ENCODE results near the gene MRPL14.

Gene MRPL14

DNA sequence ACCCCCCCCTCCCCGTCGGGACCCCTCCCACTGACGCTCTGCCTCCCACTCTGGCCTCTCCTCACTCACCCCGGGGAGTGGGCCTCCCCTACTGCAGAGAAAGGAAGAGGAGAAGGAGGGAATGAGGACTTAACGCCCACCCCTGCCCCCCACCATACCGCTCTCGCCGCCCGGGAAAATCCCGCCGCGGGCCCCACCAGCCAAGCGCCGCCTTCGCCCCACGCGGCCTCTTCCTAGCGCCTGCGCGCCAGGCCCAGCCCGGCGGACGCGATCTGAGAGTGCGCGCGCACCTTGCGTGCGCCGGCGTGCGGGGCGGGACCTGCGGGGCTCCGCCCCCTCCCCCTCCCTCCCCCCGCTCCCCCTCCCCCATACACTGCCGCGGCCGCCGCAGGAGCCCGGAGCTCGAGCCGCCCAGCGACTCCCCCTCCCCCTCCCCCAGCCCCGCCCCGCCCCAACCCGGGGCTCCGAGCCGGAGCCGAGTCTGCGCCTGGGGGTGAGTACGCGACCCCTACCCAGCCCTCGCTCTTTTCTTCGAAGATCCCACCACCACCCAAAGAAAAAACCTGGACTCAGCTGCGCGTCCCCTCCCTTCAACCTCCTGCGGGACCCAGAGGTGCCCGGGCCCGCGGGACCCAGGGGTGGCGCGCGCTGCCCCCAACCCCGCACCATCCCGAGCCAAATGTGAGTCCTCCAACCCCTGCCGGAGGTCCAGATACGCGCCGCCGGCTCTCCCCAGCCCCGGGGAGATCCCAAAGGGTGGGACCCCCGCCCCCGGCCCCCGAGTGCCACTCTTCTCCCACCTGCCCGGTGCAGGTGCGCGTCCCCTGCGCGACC lies at the start of gene MRPL14, which contains the start of gene TMEM63B:
Gene MRPL14 (minus strand): TSS at position 267 of the 834 bp plus-strand sequence. CDS start 10,841 bp downstream, outside the sequence.
Gene TMEM63B (plus strand): TSS at position 369 of the 834 bp plus-strand sequence. CDS start 7,031 bp downstream, outside the sequence.
- in situ Hi-C loops (cut with HindIII; ENCODE audit: low sequenced_read_pairs), result no loop called here

DNA sequence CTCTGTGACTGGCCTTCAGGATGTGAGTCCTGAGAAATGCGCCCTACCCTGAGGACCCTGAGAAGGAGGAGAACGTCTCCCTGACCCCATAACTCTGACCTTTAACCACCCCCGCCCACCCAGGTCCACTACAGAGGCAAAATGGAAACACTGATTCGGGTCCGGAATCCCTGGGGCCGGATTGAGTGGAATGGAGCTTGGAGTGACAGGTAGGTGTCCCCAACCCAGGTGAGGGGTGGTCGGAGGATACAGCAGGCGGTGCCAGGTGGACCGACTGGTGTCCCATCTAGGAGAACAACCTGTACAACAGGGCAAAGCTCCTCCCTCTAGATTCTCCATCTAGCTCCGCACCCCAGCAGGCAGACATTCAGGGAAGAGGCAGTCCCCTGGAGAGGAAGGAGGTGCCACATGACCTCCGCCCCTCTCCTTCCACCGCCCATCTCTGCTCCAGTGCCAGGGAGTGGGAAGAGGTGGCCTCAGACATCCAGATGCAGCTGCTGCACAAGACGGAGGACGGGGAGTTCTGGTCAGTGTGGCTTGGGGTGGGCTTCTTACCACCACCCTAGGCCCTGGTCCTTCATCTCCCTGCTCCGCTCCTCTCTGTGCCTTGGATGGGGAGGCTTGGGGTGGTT lies 49.0 kb upstream of the MRPL14 start:
- in situ Hi-C loops (cut with HindIII; ENCODE audit: low sequenced_read_pairs), result no loop called here

DNA sequence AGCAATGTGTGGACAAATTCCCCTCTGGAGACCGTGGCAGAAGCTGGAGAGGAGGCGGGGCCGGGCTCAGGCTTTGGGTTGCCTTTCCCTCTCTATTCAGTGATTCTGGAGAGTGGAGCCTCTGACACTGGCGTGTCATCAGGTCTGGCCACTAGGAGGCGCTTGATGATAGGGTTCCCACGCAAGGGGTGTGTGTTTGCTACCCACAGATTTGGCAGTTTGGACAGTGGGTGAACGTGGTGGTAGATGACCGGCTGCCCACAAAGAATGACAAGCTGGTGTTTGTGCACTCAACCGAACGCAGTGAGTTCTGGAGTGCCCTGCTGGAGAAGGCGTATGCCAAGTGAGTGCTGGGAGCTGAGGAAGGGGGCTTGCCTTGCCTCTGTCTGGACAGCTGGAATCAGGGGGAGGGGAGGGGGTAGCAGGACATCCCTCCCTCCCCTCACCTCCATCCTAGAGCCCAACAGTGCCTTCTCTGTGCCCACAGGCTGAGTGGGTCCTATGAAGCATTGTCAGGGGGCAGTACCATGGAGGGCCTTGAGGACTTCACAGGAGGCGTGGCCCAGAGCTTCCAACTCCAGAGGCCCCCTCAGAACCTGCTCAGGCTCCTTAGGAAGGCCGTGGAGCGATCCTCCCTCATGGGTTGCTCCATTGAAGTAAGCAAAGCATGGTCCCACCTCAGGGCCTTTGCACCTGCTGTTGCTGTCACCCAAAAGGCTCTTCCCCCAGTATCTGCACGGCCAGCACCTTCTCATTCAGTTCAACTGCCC lies 45.7 kb upstream of the MRPL14 start:
- in situ Hi-C loops (cut with HindIII; ENCODE audit: low sequenced_read_pairs), result no loop called here

DNA sequence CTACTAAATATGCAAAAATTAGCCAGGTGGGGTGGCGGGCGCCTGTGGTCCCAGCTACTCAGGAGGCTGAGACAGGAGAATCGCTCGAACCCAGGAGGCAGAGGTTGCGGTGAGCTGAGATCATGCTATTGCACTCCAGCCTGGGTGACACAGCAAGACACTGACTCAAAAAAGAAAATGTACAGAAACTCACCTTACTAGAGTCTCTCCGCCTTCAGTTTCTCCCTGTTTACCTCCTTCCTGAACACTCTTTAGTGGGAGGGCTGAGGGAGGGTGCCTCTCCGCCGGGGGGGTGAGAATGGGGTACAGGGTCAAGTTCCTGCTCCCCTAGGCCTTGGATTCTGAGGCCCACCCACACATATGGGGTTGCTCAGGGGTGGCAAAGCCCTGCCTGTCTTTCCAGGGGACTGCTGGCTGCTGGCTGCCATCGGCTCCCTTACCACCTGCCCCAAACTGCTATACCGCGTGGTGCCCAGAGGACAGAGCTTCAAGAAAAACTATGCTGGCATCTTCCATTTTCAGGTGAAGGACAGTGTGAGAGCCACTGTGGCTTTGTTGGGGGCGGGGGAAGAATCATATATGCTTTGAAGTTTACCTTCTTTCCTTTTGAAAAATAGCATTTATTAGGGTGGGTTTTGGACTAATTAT lies 44.8 kb upstream of the MRPL14 start:
- in situ Hi-C loops (cut with HindIII; ENCODE audit: low sequenced_read_pairs), result no loop called here

DNA sequence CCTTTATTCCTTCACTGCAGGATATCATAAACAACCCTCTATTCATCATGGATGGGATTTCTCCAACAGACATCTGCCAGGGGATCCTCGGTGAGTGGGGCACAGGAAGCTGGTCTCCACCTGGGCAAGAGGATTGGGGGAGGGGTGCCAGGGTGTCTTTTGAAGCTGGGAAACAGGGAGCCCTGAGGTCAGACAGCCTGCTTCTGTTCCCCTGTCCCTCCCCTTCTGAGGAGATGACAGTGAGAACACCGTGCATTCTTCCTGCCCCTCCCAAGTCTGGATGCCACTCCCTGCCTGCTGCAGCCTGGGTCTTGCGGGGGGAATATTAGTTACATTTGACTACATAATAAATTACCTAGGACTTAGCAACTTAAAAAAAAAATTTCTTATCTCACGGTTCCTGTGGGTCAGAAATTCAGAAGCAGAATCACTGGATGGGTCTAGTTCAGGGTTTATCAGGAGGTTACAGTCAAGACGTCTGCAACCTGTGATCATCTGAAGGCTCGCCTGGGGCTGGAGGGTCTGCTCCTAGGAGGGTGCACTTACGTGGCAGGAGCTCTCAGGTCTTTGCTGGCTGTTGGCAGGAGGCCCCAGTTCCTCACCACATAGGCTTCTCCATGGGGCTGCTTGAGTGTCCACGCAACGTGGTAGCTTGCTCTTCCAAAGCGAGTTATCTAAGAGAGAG lies 42.8 kb upstream of the MRPL14 start:
- in situ Hi-C loops (cut with HindIII; ENCODE audit: low sequenced_read_pairs), result no loop called here

DNA sequence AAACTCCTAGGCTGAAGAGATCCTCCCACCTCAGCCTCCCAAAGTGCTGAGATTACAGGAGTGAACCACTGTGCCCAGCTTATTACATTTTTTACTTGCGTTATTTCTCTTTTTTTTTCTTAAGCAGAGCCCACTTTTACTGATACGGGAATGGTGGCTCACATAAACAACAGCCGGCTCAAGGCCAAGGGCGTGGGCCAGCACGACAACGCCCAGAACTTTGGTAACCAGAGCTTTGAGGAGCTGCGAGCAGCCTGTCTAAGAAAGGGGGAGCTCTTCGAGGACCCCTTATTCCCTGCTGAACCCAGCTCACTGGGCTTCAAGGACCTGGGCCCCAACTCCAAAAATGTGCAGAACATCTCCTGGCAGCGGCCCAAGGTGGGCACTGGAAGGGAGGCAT lies 41.9 kb upstream of the MRPL14 start:
- in situ Hi-C loops (cut with HindIII; ENCODE audit: low sequenced_read_pairs), result no loop called here

DNA sequence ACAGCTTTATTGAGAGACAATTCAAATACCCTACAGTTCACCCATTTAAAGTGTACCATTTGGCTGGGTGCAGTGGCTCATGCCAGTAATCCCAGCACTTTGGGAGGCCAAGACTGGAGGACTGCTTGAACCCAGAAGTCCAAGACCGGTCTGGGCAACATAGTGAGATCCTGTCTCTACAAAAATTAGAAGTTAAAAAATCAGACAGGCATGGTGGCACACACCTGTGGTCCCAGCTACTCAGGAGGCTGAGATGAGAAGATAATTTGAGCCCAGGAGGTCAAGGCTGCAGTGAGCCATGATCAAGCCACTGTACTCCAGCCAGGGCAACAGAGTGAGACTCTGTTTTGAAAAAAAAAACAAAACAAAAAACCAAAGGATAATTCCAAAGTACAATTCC lies 40.3 kb upstream of the MRPL14 start:
- in situ Hi-C loops (cut with HindIII; ENCODE audit: low sequenced_read_pairs), result no loop called here

DNA sequence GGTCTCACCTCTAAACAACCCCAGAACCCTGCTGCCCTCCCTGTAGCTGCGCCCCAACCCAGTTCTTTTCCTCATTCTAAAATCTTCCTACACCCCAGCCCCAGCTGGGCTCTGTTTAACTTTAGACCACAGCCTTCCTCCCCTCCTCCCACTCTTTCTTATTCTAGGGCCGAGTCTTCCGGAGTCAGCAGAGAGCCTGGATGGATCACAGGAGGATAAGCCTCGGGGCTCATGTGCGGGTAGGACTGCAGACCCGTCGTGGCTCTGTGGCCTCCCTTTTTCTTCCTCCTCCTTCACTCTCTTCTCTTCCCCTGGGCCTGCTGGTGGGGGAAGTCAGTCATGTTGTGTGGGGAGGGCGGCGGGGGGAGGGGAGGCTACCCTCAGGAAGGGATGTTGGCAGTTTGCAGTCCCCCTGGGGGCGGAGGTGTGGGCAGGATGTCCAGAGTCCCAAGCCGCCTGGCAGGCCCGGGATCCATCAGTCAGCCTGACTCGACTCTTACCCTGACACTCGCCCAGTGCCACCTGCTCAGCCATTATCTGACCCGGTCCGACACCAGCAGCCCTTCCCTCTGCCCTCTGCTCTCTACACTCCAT lies 39.4 kb upstream of the MRPL14 start:
- in situ Hi-C loops (cut with HindIII; ENCODE audit: low sequenced_read_pairs), result no loop called here

DNA sequence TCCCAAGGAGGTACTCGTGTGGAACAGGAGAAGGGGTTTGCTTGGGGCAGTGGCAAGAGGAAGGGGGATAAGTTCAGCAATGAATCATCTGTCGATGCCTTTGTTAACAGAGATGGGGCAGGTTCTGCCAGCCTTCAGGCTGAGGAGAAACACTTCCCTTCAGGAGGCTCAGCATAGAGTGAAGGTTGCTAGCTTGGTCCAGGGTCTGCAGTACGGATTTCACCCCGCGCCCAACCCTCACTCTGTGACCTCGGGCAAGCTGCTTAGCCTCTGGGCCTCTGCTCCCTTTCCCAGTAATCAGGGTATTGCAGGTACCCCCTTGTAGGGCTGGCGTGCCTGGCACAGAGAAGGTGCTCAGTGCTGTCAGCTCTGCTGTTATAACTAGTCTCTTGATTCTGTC lies 38.9 kb upstream of the MRPL14 start:
- in situ Hi-C loops (cut with HindIII; ENCODE audit: low sequenced_read_pairs), result no loop called here

DNA sequence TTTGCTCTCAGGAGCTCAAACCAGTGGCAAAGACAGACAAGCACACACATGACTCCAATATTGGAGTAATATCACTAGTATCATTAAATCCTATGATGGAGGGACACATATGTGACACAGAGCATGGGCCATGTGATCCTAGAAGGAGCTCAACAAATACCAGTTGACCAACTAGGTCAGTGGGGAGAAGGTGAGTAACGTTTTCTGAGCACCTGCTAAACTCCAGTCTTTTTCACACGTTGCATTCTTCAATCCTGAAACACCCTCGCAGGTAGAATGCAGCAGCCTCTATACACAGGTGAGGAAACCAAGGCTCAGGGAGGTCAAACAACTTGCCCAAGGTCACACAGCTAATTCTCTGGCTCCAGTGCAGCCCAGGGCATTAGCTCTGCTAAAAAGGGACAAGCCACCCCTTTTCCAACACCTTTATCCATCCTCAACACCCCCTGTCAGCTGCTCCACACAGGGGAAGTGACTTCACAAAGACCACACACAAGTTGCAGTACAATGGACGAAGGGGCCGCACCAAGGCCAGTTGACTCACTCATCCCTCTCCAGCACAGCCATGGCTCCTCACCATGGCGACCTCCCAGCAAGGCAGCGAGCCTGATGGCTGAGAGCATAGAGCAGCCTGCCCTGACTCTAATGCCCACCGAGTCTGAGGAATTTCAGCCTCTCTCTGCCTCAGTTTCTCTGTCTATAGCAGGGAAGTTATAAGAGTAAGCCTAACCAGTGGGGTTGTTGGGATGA lies 35.8 kb upstream of the MRPL14 start:
- in situ Hi-C loops (cut with HindIII; ENCODE audit: low sequenced_read_pairs), result no loop called here

DNA sequence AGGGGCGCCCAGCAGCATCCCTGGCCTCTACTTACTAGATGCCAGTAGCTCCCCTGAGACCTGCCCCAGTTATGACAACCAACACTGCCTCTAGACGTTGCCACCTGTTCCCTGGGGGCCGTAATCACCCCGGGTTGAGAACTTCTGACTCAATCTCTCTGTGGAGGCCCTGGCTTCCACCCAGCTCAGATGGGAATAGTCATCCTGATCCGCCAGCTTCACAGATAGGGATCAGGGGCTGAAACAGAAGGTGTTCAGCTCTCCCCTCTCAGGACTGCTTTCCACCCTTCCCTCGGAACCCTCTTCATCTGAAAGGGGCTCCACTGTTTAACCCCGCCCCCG lies 34.7 kb upstream of the MRPL14 start:
- in situ Hi-C loops (cut with HindIII; ENCODE audit: low sequenced_read_pairs), result no loop called here

DNA sequence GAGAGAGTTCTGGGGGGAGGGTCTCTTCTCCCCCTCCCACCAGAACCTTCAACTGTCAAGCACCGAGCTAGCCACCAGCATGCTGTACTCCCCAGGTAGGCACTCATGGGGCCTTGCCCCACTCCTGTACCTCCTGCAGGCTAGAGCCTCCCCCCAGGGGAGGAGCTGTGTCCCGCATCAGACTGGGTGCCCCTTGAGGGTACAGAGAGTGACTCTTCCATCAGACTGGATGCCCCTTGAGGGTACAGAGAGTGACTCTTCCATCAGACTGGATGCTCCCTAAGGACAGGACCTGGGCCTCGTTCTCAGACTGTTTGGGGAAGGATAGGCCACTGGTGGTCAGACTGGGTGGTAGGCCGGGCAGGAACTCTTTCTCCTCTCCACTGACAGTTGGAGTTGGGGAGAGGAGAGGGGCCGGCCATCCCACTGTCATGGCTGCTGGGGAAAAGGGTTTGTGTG lies 31.5 kb upstream of the MRPL14 start, which contains the start of gene CAPN11:
Gene CAPN11 (plus strand): TSS at position 51 of the 459 bp plus-strand sequence. CDS start 29 bp downstream, at position 80.
- in situ Hi-C loops (cut with HindIII; ENCODE audit: low sequenced_read_pairs), result no loop called here

DNA sequence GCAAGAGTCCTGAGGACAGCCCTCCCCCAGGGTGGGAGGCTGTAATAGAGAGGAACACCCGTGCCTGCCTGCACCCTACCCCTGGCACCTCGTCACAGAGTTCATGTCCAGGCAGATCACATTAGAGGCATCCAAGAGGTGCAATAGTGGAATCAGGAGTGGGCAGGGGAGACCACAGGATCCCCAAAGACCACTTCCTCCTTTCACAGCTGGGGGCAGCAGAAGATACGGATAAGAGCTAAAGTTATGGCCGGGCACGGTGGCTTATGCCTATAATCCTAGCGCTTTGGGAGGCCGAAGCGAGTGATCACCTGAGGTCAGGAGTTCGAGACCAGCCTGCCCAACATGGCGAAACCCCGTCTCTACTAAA lies 29.9 kb upstream of the MRPL14 start:
- in situ Hi-C loops (cut with HindIII; ENCODE audit: low sequenced_read_pairs), result no loop called here

DNA sequence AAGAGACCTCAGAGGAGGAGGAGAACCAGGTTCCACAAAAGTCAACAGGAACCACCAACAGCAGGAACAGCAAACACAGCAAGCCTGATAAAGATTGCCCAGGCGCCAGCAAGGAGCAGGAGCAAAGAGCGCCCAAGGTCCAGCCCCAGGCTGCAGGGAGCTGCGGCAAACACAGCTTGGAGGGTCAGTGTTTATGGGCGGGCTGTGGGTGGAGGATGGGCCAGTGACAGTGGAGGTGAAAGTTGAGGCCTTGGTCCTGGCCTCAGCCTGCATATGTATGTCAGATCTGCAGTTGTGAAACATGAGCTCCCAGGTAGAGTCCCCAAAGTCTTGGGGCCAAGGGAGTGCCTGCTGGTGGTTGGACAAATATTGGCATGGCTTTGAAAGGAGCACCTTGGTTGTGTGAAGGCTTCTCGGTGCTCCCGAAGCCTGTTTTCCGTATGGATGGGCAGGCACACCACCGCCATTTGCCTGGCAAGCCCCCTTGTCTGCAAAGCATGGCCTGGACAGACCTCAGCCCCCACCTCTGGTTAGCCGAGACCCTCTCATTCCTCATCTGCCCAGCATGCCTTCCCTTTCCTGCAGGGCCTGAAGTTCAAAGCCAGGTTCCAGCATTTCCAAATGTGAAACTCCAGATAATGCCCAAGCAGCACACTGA lies 29.4 kb upstream of the MRPL14 start:
- in situ Hi-C loops (cut with HindIII; ENCODE audit: low sequenced_read_pairs), result no loop called here

DNA sequence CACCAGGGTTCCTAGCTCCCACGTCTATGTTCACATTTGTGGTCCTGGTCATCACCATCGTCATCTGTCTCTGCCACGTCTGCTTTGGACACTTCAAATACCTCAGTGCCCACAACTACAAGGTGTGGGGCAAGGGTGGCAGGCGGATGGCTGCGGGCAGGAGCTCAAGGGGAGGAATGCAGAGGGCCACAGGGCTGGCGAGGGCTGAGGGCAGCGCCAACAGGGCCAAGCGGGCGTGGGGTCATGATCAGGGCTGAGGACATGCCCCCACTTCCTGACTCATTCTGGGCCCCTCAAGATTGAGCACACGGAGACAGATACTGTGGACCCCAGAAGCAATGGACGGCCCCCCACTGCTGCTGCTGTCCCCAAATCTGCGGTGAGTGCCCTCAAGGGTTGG lies 26.8 kb upstream of the MRPL14 start:
- in situ Hi-C loops (cut with HindIII; ENCODE audit: low sequenced_read_pairs), result no loop called here

DNA sequence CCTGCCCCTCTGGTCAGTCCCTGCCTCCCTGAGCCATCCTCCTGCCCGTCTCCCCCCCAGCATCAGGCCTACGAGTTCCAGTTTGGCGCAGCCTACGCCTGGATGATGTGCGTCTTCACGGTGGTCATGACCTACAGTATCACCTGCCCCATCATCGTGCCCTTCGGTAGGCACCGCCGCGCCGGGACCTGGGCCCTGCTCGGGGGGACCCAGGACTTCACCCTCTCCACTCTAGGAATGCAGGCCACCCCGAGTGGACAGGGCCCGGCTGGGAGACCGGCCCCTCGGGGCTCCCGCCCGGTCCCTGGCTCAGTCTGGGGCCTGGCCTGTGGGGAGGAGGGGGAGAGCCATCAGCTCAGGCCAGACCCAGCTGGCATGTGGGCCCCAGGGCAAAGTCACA lies 25.3 kb upstream of the MRPL14 start:
- in situ Hi-C loops (cut with HindIII; ENCODE audit: low sequenced_read_pairs), result no loop called here

DNA sequence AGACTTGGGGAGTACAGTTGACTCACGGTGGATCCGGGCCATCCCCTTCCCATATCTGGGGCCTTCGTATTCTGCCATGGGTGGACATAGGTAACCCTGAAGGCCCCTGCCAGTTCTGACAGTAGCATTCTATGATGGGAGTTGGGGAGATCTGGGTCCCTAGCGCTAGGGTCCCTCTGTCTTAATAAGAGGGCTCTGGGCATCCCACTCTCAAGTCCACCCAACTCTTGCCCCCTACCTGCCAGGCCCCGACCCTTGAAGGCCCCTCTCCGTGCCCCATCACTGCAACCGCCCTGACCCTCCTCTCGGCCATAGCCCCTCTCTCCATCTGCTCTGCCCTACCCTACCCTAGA lies 24.8 kb upstream of the MRPL14 start:
- in situ Hi-C loops (cut with HindIII; ENCODE audit: low sequenced_read_pairs), result no loop called here

DNA sequence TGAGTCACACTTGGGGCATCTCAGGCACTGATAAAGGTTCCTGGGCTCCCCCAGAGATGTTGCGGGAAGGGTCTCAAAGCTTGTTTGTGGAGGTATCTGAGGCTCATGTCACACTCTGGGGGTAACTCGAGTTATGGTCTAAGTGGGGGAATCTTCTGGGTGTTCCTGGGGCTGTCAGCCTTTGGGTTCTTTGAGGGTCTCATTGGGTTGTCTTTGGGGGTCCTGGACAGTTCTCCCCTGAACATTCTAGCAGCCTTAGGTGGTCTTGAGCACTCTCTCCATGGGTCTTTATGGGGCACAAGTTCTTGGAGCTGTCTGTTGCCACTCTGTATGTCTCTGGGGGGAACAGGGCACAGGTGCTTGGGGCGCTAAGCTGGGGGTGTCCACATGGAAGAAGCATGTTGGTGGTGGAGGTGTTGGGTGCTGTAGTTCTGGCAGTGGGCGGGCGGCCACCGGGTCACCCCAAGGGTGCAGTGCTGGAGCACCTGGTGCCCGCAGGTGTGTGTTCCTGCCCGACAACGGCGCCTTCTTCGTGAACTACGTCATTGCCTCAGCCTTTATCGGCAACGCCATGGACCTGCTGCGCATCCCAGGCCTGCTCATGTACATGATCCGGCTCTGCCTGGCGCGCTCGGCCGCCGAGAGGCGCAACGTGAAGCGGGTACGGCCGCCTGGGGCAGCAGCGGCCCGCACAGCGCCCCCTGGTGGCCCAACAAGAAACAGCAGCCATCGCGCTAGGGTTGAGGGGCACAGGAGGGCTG lies 24.3 kb upstream of the MRPL14 start:
- in situ Hi-C loops (cut with HindIII; ENCODE audit: low sequenced_read_pairs), result no loop called here
